Measurements from ENCODE around the gene TRIP6. TPM values are rescaled to one million over a fixed set of nuclear protein-coding genes. Genes with fewer than 3 reads are reported as not detected.

Gene TRIP6
- total and polyA plus RNA-seq, 2 experiments from 2014 or later, result 57.5 to 70.3 TPM

GRCh38 chr7:100891568-100892247 is 24.5 kb downstream of the TRIP6 start:
- peak overlapping the region; percentile 93 for H3K4me2 ChIP-seq
- H3K9me3 ChIP-seq (ENCODE audit: low read depth), result no peaks in the 10 kb centered on the region
- 82% methylated on average over 8 of the region's 8 CpGs for WGBS (ENCODE audit: low lambda C conversion rate, missing lambda C conversion rate)
- H3K79me2 ChIP-seq, result peaks cover 13% of the 10 kb centered on the region
- H4K20me1 ChIP-seq (ENCODE audit: insufficient read depth, poor library complexity, severe bottlenecking), result no peaks in the 10 kb centered on the region
- TF ChIP-seq EZH2 (IDR thresholded peaks at IDR 0.05; ENCODE audit: borderline replicate concordance) (no peak), EZH2phosphoT487 (IDR thresholded peaks at IDR 0.05; ENCODE audit: low read depth, severe bottlenecking, unreplicated experiment) (no peak), CTCF (IDR thresholded peaks at IDR 0.05; ENCODE audit: poor library complexity) (no peak)
- H3K4me3 ChIP-seq, result no peak overlapping the region
- H2AFZ ChIP-seq, result peak overlapping the region; percentile 61
- H3K27ac ChIP-seq, result peak overlapping the region; percentile 96
- peaks cover 39% of the 10 kb centered on the region for H3K4me1 ChIP-seq (ENCODE audit: insufficient read depth)
- peaks cover 13% of the 10 kb centered on the region for H3K27me3 ChIP-seq
- no peak for DNase-seq (ENCODE audit: low spot score)
- no peaks in the 10 kb centered on the region for H3K36me3 ChIP-seq (replicated peaks; ENCODE audit: insufficient read depth, low read depth)
- no peaks in the 10 kb centered on the region for H3K9me2 ChIP-seq (replicated peaks; ENCODE audit: insufficient read depth)

DNA sequence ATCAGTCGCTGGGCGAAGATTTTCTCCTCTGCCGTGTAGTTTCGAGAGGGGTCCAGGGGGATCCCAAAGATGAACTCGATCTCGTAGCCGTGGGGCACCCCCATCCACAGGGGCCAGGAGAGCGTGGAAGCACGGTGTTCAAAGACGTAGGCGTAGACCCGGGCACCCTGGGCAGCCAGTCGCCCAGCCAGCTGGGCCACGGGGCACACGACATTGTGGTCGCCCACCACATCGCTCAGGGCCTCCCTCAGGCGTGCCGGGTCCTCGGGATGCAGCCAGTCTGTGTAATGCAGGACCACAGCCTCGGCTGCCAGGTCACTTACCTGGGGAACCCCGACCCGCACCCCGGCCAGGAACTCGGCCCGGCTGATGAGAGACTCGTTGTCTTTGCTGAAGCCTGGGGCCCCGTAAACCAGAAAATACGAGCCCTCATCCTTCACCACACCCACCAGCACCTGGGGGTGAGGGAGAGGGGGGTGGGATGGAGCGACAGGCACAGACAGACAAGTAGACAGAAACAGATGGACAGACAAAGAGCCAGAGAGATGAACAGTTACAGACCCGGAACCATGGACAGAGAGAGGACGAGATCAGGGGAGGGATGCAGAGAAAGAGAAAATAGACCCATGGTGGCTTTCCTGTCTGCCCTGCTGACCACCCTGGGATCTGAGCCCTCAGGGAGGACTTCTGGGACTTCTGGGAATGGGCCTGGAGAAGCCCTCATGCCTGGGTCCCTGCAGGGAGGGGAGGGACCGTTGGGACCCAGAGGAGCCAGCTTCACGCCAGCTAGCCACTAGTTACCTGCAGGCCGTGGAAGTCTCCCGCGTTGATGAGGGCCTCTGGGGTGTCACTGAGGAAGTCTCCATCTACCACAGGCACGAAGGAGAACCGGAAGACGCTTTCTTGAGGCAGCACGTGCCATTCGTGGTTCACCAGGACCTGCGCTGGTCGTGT is 25.5 kb downstream of the TRIP6 start:
- WGBS (ENCODE audit: low lambda C conversion rate, missing lambda C conversion rate), result 95% methylated on average over 42 of the region's 44 CpGs
- no peak overlapping the region for H3K4me2 ChIP-seq
- H3K36me3 ChIP-seq (replicated peaks; ENCODE audit: insufficient read depth, low read depth), result no peaks in the 10 kb centered on the region
- peaks cover 39% of the 10 kb centered on the region for H3K4me1 ChIP-seq (ENCODE audit: insufficient read depth)
- no peak overlapping the region for H2AFZ ChIP-seq
- no peak overlapping the region for H3K27ac ChIP-seq
- H3K9me2 ChIP-seq (replicated peaks; ENCODE audit: insufficient read depth), result no peaks in the 10 kb centered on the region
- no peaks in the 10 kb centered on the region for H4K20me1 ChIP-seq (ENCODE audit: insufficient read depth, poor library complexity, severe bottlenecking)
- no peak overlapping the region for H3K4me3 ChIP-seq
- no peak for DNase-seq (ENCODE audit: low spot score)
- no peak for TF ChIP-seq EZH2phosphoT487 (IDR thresholded peaks at IDR 0.05; ENCODE audit: low read depth, severe bottlenecking, unreplicated experiment)
- TF ChIP-seq CTCF (IDR thresholded peaks at IDR 0.05; ENCODE audit: poor library complexity), result no peak
- no peak for TF ChIP-seq EZH2 (IDR thresholded peaks at IDR 0.05; ENCODE audit: borderline replicate concordance)
- H3K79me2 ChIP-seq, result peaks cover 13% of the 10 kb centered on the region
- H3K9me3 ChIP-seq (ENCODE audit: low read depth), result no peaks in the 10 kb centered on the region
- H3K27me3 ChIP-seq, result peaks cover 14% of the 10 kb centered on the region

- Histone ChIP-seq H3K27ac (no peak overlapping the region), H3K4me3 (no peak overlapping the region), H3K36me3 (replicated peaks; ENCODE audit: insufficient read depth, low read depth) (no peaks in the 10 kb centered on the region), H3K4me2 (no peak overlapping the region), H3K9me2 (replicated peaks; ENCODE audit: insufficient read depth) (no peaks in the 10 kb centered on the region), H3K79me2 (peaks cover 8% of the 10 kb centered on the region), H3K4me1 (ENCODE audit: insufficient read depth) (peaks cover 36% of the 10 kb centered on the region), H4K20me1 (ENCODE audit: insufficient read depth, poor library complexity, severe bottlenecking) (no peaks in the 10 kb centered on the region), H2AFZ (no peak overlapping the region), H3K27me3 (peaks cover 14% of the 10 kb centered on the region), H3K9me3 (ENCODE audit: low read depth) (no peaks in the 10 kb centered on the region)
- TF ChIP-seq EZH2 (IDR thresholded peaks at IDR 0.05; ENCODE audit: borderline replicate concordance), result no peak
- TF ChIP-seq EZH2phosphoT487 (IDR thresholded peaks at IDR 0.05; ENCODE audit: low read depth, severe bottlenecking, unreplicated experiment), result no peak
- TF ChIP-seq CTCF (IDR thresholded peaks at IDR 0.05; ENCODE audit: poor library complexity), result no peak
- 92% methylated on average over 25 of the region's 32 CpGs for WGBS (ENCODE audit: low lambda C conversion rate, missing lambda C conversion rate)
- no peak for DNase-seq (ENCODE audit: low spot score)
Observed at GRCh38 chr7:100893318-100893895, 26.2 kb downstream of the TRIP6 start.
